GM12891 (cell line): ENCODE measurements around the gene ABHD6.

Source experiments
- POLR2A ChIP-seq: IDR thresholded peaks from 2 replicates; pipeline ENCODE4 v1.6.1; 2011; ENCODE audit warnings: low read depth, low read length, control low read depth
- POU2F2 ChIP-seq: IDR thresholded peaks from 2 replicates; pipeline ENCODE4 v1.6.1; 2011; ENCODE audit warnings: low read depth, mild to moderate bottlenecking, control low read depth, low read length, moderate library complexity

- TF ChIP-seq POLR2A (no peak), POU2F2 (no peak)
Observed at GRCh38 chr3:58260261-58260731, 22.7 kb downstream of the ABHD6 start.
